DMS79 (cell line): ENCODE data around the gene IL11RA.

Source experiments
- DNase-seq: peaks from one replicate; lab custom pipeline; 2025; lab: John Stamatoyannopoulos, UW

IL11RA gene

GRCh38 chr9:34687276-34688030 is 35.5 kb downstream of the IL11RA start:
- no peak for DNase-seq

GRCh38 chr9:34688329-34689115 is 36.5 kb downstream of the IL11RA start:
- peak; percentile 9 for DNase-seq

GRCh38 chr9:34689116-34689470 is 37.1 kb downstream of the IL11RA start:
- peak; percentile 52 for DNase-seq

- no peak for DNase-seq
Measured at GRCh38 chr9:34689512-34689911, 37.5 kb downstream of the IL11RA start.

- no peak for DNase-seq
Measured at GRCh38 chr9:34690983-34691935, 39.3 kb downstream of the IL11RA start, which contains the start of gene CCL19. Gene CCL19, minus strand, starts transcription at chr9:34691276. Its CDS starts 137 bp downstream, at chr9:34691139.

GRCh38 chr9:34691936-34692315 is 39.9 kb downstream of the IL11RA start:
- no peak for DNase-seq

- no peak for DNase-seq
Measured at GRCh38 chr9:34693560-34693959, 41.6 kb downstream of the IL11RA start.

DNA sequence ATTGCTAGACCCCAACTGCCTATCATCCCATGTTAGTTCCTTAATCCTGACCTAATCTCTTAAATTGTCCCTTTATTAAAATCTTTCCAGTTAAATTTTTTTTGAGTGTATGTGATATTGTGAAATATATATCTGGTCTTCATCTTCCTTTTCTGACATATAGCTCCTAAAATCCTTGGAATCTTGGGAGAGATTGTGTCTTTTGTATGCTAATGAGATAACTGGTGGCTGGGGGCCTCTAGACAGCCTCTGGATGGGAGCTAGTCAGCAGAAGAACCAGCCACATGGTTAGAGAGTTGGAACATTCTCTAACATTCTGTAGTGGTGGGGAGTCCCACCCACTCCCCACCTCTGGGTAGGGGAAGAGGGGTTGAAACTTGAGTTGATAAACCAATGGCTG is 42.8 kb downstream of the IL11RA start:
- DNase-seq = no peak

DNA sequence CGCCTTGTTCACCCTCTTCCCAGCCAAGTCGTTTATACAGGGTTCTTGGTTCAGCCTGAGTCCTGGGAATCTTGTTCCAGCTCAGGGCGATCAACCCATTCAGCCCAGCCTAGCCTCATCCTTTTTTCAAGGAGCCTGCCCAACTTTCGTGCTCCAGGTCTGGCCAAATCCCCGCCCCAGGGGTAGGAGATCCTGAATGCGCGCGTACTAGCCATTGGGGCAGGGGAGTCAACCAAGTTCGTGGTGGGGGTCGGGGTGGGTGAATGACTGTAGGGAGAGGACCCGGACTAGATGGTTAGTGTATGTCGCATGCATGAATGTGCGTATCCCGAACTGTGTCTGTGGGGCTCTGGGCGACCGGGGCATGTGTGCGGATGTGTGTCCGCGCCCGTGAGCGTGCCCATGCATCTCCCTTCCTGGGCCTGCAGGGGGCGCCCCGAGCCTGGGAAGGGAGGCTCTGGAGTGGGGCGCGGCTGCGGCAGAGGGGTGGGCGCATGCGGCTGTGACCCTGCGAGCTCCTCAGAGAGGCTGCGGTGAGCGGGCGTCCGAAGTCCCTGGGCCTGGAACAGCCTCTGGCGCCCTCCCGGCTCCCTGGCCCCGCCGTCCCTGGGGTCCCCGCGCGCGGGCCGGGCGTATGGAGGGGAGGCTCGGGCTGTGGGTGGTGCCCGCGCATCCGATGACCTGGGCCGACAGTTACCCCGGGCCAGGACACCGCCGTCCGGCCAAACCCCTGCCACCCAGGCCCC is 49.2 kb downstream of the IL11RA start:
- peak; percentile 49 for DNase-seq

DNA sequence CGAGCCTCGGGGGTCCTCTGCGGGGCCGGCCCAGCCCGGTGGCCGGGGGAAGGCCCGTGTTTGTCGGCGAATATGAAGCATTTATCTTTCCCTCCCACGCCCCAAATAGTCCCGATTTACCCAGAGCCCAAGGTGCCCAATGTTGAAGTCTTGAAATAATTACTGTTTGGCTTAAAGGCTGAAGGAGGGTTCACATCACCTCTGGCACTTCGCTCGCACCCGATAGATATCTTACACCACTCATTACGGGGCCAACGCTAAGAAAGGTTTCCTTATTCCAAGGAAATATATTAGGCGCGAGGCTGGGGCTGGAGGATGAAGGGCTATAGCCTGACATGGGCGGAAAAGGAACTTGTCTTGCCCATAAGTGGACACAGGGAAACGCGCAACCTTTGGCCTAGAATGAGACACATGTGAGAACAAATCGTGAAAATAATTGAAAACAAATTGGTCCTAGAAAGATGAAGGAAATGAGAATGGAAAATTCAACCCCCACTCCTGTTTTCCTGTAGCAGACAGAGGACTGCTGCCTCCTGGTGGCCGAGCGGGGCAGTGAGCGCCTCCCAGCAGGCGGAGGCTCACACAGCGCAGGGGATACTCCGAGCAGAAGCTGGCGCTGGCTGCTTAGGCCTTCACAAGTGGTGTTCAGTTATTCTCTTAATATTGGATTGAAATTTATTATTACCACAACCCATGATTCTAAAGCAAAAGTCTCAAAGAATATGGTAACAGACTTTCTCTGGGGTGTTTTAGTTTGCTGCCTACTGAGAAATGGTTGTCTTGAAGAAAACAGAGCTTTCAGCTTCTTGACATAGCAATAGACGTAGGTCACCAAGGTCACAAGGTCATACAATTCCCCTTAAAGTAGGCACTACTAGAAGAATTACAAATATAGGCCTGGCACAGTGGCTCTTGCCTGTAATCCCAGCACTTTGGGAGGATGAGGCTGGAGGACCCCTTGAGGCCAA is 50.1 kb downstream of the IL11RA start:
- DNase-seq = peak; percentile 61

DNA sequence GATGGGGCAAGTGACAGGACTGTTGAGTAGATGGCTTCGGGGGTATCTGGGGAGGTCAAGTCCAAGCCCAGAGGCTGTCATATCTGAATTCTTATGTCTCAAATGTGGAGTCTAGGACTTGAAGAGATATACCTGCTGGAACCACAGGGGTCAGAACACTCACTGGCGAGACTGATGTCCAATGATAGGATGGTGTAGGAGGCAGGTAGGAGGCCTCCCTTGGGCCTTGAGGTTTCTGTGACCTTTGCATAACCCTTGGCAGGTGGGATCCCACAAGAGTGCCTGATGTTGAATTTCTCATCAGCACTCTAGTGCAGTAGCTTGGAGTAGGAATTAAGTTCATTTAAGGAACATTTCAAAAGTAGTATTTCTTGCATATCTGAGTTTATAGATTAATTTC is 55.1 kb downstream of the IL11RA start:
- DNase-seq = no peak

GRCh38 chr9:34709196-34709978 is 57.4 kb downstream of the IL11RA start:
- DNase-seq = no peak

DNA sequence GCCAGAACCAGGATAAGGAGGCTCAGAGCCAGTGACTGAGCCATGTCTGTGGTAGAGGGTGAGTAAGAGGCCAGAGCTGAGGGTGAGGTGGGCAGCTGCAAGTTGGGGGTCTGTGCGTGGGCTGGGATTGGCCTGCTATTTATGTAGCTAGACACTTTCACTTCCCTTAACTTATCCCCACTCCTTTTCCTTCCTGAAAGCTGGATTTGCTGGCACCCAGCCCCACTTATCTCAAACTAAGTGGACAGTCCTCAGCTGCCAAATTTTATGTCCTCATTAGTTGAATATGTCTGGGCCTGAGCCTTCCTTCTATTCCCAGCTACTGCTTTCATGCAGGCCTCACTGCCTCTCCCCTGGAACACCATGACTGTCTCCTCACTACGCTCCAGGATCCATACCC is 58.0 kb downstream of the IL11RA start, which contains the start of gene CCL21:
TSS of gene CCL21 (minus strand) at position 114 of the 400 bp plus-strand sequence. CDS start at position 44, 70 bp downstream.
- no peak for DNase-seq
